Medulla oblongata (tissue), 1 donor: Measurements from ENCODE around the gene HDGFL1.

Experiments used
- DNase-seq: peaks from one replicate; pipeline ENCODE4 v3.0.0-alpha.2; 2015; ENCODE audit errors: extremely low spot score

HDGFL1 gene

GRCh38 chr6:22569281-22570184, at the start of gene HDGFL1:
HDGFL1 (plus strand) TSS chr6:22569566; CDS start chr6:22569576, 10 bp downstream.
- no peak for DNase-seq

- DNase-seq = no peak
Observed at GRCh38 chr6:22521035-22521434, 48.3 kb upstream of the HDGFL1 start.

- no peak for DNase-seq
Observed at GRCh38 chr6:22526736-22527135, 42.6 kb upstream of the HDGFL1 start.

- DNase-seq = no peak
Observed at GRCh38 chr6:22529866-22530265, 39.5 kb upstream of the HDGFL1 start.

- no peak for DNase-seq
Observed at GRCh38 chr6:22530506-22530905, 38.9 kb upstream of the HDGFL1 start.

- no peak for DNase-seq
Observed at GRCh38 chr6:22536122-22536521, 33.2 kb upstream of the HDGFL1 start.

- DNase-seq = no peak
Observed at GRCh38 chr6:22544476-22544875, 24.9 kb upstream of the HDGFL1 start.

- DNase-seq = no peak
Observed at GRCh38 chr6:22545051-22545450, 24.3 kb upstream of the HDGFL1 start.

- DNase-seq = no peak
Observed at GRCh38 chr6:22546236-22546635, 23.1 kb upstream of the HDGFL1 start.

- DNase-seq = no peak
Observed at GRCh38 chr6:22550971-22551670, 18.2 kb upstream of the HDGFL1 start.

GRCh38 chr6:22556266-22556665, 13.1 kb upstream of the HDGFL1 start:
- DNase-seq = no peak

- no peak for DNase-seq
Observed at GRCh38 chr6:22557007-22557406, 12.4 kb upstream of the HDGFL1 start.

- DNase-seq = no peak
Observed at GRCh38 chr6:22558288-22558882, 11.0 kb upstream of the HDGFL1 start.

- no peak for DNase-seq
Observed at GRCh38 chr6:22568854-22569253, 512 bp upstream of the HDGFL1 start.

GRCh38 chr6:22570185-22570551, 802 bp downstream of the HDGFL1 start:
- no peak for DNase-seq

- DNase-seq = no peak
Observed at GRCh38 chr6:22575190-22575589, 5.8 kb downstream of the HDGFL1 start.

GRCh38 chr6:22579439-22579838, 10.1 kb downstream of the HDGFL1 start:
- no peak for DNase-seq

- no peak for DNase-seq
Observed at GRCh38 chr6:22580337-22580736, 11.0 kb downstream of the HDGFL1 start.

GRCh38 chr6:22582417-22583205, 13.2 kb downstream of the HDGFL1 start:
- DNase-seq = no peak

- no peak for DNase-seq
Observed at GRCh38 chr6:22583230-22583629, 13.9 kb downstream of the HDGFL1 start.

GRCh38 chr6:22583927-22584326, 14.6 kb downstream of the HDGFL1 start:
- DNase-seq = no peak

GRCh38 chr6:22589118-22589517, 19.8 kb downstream of the HDGFL1 start:
- no peak for DNase-seq
